HG03469 (cell line): Measurements from ENCODE around the gene PCSK9.

Source experiments
- ATAC-seq: cut with Tn5 transposase; IDR thresholded peaks from one replicate; pipeline ENCODE4 v1.9.1; 2021; ENCODE audit warnings: mild to moderate bottlenecking, moderate library complexity, moderate number of reproducible peaks; ENCODE audit not compliant: unreplicated experiment

The PCSK9 gene

DNA sequence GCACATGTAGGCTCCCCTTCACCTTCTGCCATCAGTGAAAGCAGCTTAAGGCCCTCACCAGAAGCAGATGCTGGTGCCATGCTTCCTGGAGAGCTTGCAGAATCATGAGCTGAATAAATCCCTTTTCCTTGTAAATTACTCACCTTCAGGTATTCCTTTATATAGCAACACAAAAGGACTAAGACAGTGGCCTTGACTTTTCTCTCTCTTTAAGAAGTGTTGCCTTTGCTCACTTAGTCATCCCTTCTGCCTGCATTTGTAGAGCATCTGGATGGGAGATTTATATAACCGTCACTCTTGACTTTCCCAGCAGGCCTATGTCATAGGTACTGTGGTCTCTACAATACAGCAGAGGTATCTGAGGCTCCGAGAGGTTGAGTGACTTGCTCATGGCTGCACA, 3.7 kb downstream of the PCSK9 start:
- ATAC-seq = no peak

DNA sequence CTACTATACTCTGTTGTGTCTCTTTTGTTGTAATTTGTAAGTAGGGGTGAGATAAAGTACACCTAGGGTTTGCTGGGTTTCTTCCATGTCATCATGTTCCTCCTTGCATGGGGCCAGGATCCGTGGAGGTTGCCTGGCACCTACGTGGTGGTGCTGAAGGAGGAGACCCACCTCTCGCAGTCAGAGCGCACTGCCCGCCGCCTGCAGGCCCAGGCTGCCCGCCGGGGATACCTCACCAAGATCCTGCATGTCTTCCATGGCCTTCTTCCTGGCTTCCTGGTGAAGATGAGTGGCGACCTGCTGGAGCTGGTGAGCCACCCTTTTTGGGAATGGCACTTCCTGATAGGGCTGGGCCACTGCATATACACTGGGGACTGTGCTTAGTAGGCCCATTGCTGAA, 4.4 kb downstream of the PCSK9 start:
- ATAC-seq = no peak

- ATAC-seq = no peak
These were observed 5.5 kb downstream of the PCSK9 start for GRCh38 chr1:55044617-55045397.

- ATAC-seq = no peak
These were observed 6.1 kb downstream of the PCSK9 start for GRCh38 chr1:55045430-55045829.

DNA sequence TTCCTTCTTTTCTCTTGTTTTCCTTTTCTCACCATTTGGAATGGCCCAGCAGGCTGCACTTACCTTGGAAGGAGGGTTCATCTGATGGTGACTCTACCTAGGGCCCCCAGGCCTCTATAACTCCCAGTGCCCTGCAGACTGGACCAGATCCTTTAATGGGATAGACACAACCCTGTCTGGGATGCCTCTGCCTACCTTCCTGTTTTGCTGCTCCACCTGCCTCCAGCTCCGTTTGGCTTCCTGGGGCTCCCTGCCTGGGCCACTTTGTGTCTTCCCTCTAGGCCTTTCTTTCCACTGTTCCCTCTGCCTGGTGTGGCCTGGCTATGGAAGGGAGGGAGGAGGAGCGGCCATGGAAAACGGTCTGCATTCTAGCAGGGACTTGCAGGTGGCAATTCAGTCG, 7.5 kb downstream of the PCSK9 start:
- ATAC-seq = no peak

DNA sequence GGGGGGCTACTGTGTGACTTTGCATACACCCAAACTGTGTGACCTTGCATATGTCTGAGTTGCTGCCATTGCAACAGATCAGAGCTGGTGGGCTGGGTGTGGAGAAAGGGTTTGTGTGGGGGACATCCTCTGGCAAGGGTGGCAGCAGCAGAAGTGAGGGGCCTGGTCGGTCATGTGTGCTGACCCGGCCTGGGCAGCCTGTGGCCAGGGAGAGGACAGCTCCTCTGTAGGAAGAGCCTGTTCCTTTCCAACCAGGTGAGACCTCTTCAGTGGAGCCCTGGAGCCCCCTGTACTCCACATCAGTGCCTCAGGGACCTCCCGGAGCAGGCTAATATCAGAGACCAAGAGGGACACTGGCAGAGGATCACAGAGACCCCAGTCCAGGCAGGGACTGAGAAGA, 8.3 kb downstream of the PCSK9 start:
- no peak for ATAC-seq

- ATAC-seq = no peak
These were observed 9.3 kb downstream of the PCSK9 start for GRCh38 chr1:55048453-55049270.

- no peak for ATAC-seq
These were observed 10.0 kb downstream of the PCSK9 start for GRCh38 chr1:55049271-55049913.

- no peak for ATAC-seq
These were observed 10.5 kb downstream of the PCSK9 start for GRCh38 chr1:55049914-55050278.

- ATAC-seq = no peak
These were observed 10.9 kb downstream of the PCSK9 start for GRCh38 chr1:55050283-55050682.

DNA sequence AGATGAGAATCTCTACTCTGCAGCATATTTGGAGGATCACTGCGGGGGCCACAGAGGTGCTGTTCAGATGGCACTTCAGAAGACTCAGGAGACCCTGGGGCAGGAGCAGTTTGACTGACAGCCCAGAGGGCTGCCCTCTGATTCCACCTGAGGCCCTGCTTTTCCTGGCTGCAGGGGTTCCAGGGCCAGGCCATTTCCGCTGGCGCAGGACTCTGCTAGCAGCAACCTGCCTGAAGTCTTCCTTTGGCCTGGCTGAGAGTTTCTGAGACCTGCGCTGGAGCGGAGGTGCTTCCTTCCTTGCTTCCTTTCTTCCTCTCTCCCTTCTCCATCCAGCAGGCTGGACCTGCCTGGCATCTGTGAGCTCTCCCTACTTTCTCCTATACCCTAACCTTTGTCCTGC, 11.8 kb downstream of the PCSK9 start:
- no peak for ATAC-seq

GRCh38 chr1:55051621-55052020, 12.3 kb downstream of the PCSK9 start:
- ATAC-seq = no peak

- ATAC-seq = no peak
These were observed 13.1 kb downstream of the PCSK9 start for GRCh38 chr1:55052221-55053142.

DNA sequence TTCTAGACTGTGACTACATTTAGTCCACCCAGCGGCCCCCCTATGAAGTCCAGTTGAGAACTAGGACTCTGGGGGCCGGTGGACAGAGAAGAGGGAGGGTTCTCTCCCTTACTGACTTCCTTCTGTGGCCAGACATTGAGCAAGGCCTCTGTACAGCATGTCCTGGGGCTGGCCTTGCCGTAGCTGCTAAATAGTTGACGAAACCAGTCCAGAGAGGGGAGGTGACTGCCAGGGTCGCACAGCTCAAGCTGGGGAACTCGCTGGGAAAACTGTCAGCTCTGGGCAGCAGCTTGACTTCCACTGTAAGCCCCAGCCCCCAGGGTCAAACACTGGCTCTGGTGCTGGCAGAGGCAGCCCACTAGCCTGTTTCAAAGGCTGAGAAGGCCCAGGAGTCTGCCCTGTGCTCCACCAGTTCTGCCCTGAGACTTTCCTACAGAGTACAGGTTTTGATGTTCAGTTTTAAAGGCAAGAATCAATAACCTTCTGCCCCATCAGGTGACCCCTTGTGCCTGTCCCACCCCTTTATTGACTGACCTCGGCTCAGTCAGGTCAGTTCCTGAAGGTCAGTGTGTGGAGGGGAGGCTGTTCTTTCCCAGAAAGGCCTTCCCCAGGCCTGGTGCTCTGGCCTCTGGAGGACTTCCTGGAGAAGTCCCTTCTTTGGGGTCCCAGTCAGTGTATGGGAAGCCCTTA, 14.1 kb downstream of the PCSK9 start:
- no peak for ATAC-seq

DNA sequence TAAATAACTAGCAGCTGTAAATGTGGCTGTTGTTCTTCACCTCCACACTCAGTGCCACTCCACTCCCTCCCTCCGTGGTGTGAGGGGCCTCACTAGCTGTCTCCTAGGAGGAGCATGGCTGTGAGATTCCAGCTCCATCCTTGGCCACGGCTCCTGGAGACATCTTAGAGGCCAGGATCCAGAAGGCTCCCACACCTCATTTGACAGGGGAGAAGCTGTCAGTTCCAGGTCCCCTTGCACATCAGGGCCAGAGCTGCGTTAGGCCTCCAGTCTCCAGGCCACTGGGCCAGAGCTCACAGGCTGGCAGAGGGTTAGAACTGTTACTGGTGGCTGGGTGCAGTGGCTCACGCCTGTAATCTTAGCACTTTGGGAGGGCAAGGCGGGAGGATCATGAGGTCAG, 15.0 kb downstream of the PCSK9 start:
- ATAC-seq = no peak

DNA sequence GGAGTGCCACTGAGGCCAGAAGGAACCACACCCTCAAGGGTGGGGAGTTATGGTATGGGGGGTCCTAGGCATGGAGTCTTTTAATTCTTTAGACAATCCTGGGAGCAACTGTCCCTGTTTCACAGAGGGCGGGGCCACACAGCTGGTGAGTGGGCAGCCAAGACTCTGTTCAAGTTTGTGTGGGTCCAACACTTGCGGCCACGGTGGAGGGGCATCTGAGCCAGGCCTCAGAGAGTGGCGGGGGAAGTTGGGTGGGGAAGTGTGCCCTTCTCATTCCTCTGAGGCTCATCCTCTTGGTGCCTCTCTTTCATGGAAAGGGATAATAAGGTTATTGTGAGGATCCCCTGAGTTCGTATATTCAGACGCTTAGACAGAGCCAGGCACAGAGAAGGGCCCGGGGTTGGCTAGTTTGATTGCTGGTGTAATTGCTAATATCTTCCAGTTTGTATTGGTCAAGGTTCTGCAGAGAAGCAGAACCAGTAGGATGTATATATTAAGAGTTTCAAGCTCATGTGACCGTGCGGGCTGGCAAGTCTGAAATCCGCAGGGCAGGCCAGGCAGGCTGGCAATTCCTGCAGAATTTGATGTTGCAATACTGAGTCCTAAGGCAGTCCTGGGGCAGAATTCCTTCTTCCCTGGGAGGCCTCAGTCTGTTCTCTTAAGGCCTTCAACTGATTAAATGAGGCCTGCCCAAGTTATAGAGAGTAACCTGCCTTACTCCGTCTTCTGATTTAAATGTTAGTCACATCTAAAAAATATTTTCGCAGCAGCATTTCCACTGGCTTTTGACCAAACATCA, 15.9 kb downstream of the PCSK9 start:
- ATAC-seq = no peak

GRCh38 chr1:55055951-55056631, 16.7 kb downstream of the PCSK9 start:
- ATAC-seq = no peak

- no peak for ATAC-seq
These were observed 17.3 kb downstream of the PCSK9 start for GRCh38 chr1:55056632-55056992.
